CD4-positive, alpha-beta memory T cell (primary cell): ENCODE measurements around the gene OPCML. TPM values are rescaled to one million over a fixed set of nuclear protein-coding genes. Genes with fewer than 3 reads are reported as not detected.

Experiments used
- CTCF ChIA-PET: fragments of 350-600 bp; sonication (Branson Sonifier 250); formaldehyde crosslinking; loops from one replicate; lab custom pipeline; 2021; ENCODE audit warnings: inconsistent platforms; ENCODE audit not compliant: partially characterized antibody; lab: Charles Lee
- POLR2A ChIA-PET: fragments of 350-600 bp; sonication (Branson Sonifier 250); formaldehyde crosslinking; loops from one replicate; lab custom pipeline; 2021; ENCODE audit not compliant: partially characterized antibody; lab: Charles Lee
- DNase-seq, 5 donors: peaks; one replicate each; pipeline versions ENCODE4 v3.0.0 to v3.0.0-alpha.2; 2020 to 2022; ENCODE audit warnings: mixed read lengths in 1 of 5
- H3K27ac ChIP-seq: one replicate; pipeline ENCODE4 v1.7.0; 2013; ENCODE audit warnings: low read depth, low read length
- H3K27me3 ChIP-seq: 2 replicates; pipeline ENCODE4 v1.7.0; 2013; ENCODE audit warnings: mild to moderate bottlenecking, low read length, moderate library complexity; ENCODE audit not compliant: insufficient read depth
- H3K36me3 ChIP-seq: 2 replicates; pipeline ENCODE4 v1.7.0; 2013; ENCODE audit warnings: mild to moderate bottlenecking, low read length, moderate library complexity; ENCODE audit not compliant: insufficient read depth
- H3K4me1 ChIP-seq: 2 replicates; pipeline ENCODE4 v1.7.0; 2013; ENCODE audit warnings: mild to moderate bottlenecking, low read length, moderate library complexity; ENCODE audit not compliant: insufficient read depth
- H3K4me3 ChIP-seq, 2 donors: one replicate each; pipeline ENCODE4 v1.7.0; 2013; ENCODE audit warnings: low read length in 2 of 2, mild to moderate bottlenecking in 1 of 2
- H3K9me3 ChIP-seq, 2 donors: one replicate each; pipeline ENCODE4 v1.7.0; 2013; ENCODE audit warnings: low read length in 2 of 2, control low read depth in 1 of 2; ENCODE audit not compliant: control insufficient read depth in 1 of 2
- H3K27ac Mint-ChIP-seq, 7 donors: one replicate each; pipeline ENCODE4 v1.8.0; 2020 to 2021; ENCODE audit warnings: mixed read lengths in 7 of 7, mild to moderate bottlenecking in 6 of 7, inconsistent platforms in 3 of 7, moderate library complexity in 3 of 7
- H3K27me3 Mint-ChIP-seq, 2 donors: one replicate each; pipeline ENCODE4 v1.8.0; 2020 to 2021; ENCODE audit warnings: mixed read lengths in 2 of 2
- H3K36me3 Mint-ChIP-seq, 2 donors: one replicate each; pipeline ENCODE4 v1.8.0; 2020 to 2021; ENCODE audit warnings: mixed read lengths in 2 of 2, inconsistent platforms in 1 of 2, mild to moderate bottlenecking in 1 of 2
- H3K4me1 Mint-ChIP-seq, 4 donors: one replicate each; pipeline ENCODE4 v1.8.0; 2020 to 2021; ENCODE audit warnings: mixed read lengths in 4 of 4, mild to moderate bottlenecking in 1 of 4
- H3K4me3 Mint-ChIP-seq, 8 donors: one replicate each; pipeline ENCODE4 v1.8.0; 2020 to 2021; ENCODE audit warnings: mixed read lengths in 8 of 8, mild to moderate bottlenecking in 7 of 8, moderate library complexity in 6 of 8, inconsistent platforms in 3 of 8
- H3K9me3 Mint-ChIP-seq, 8 donors: one replicate each; pipeline ENCODE4 v1.8.0; 2020 to 2021; ENCODE audit warnings: mixed read lengths in 8 of 8, mild to moderate bottlenecking in 5 of 8, inconsistent platforms in 3 of 8, moderate library complexity in 1 of 8
- intact Hi-C: fragments of 100-400 bp; cut with micrococcal nuclease; formaldehyde crosslinking; loops from one replicate; pipeline ENCODE4 v1.15.1; 2023
- polyA plus RNA-seq, 2 donors: library from polyadenylated mRNA; unstranded; fragments of 300-500 nt; fragmentation: Illumina TruSeq; gene quantifications; one replicate each; pipeline ENCODE4 v1.2.3, GENCODE V29; 2021
- total RNA-seq, 2 experiments: library from RNA; stranded (reverse); gene quantifications; one replicate each; pipeline ENCODE4 v1.2.3, GENCODE V29; 2021

OPCML gene
- total and polyA plus RNA-seq, 4 experiments from 2014 or later: not detected

- no peak overlapping the region for H3K4me3 Mint-ChIP-seq
- peaks cover 0 to 5% (median under 1%) of the 10 kb centered on the region in 8 donors for H3K9me3 Mint-ChIP-seq
- no peaks in the 10 kb centered on the region for H3K9me3 ChIP-seq
- H3K4me3 ChIP-seq: no peak overlapping the region
- H3K4me1 ChIP-seq: no peaks in the 10 kb centered on the region
- H3K27ac Mint-ChIP-seq: peak overlapping the region in 1 of 7 donors; percentile 16
- POLR2A ChIA-PET: no interaction called here
- intact Hi-C loops: no loop called here
- H3K36me3 Mint-ChIP-seq: no peaks in the 10 kb centered on the region
- no peak overlapping the region for H3K27ac ChIP-seq
- H3K36me3 ChIP-seq: no peaks in the 10 kb centered on the region
- H3K27me3 Mint-ChIP-seq: peaks cover 13 to 15% of the 10 kb centered on the region in 2 donors
- H3K4me1 Mint-ChIP-seq: peaks cover 0 to 3% (median 2%) of the 10 kb centered on the region in 4 donors
- H3K27me3 ChIP-seq: no peaks in the 10 kb centered on the region
- CTCF ChIA-PET: no interaction called here
- DNase-seq: no peak
These were observed 584.0 kb downstream of the OPCML start for GRCh38 chr11:132948252-132948651.

- Mint-ChIP-seq H3K4me1 (peaks cover 0 to 4% (median 3%) of the 10 kb centered on the region in 4 donors), H3K9me3 (peaks cover 0 to 5% (median 0%) of the 10 kb centered on the region in 8 donors), H3K27me3 (peaks cover 21 to 25% of the 10 kb centered on the region in 2 donors), H3K27ac (no peak overlapping the region), H3K4me3 (peak overlapping the region in 2 of 8 donors; percentile 22 to 31), H3K36me3 (no peaks in the 10 kb centered on the region)
- H3K27ac ChIP-seq: no peak overlapping the region
- intact Hi-C loops: loop anchor here (5.0 kb wide), 1 partner anchor 1252 kb away; no protein-coding TSS in a partner anchor
- ChIA-PET CTCF (no interaction called here), POLR2A (no interaction called here)
- no peaks in the 10 kb centered on the region for H3K4me1 ChIP-seq
- no peaks in the 10 kb centered on the region for H3K9me3 ChIP-seq
- DNase-seq: no peak
- H3K4me3 ChIP-seq: no peak overlapping the region
- H3K36me3 ChIP-seq: no peaks in the 10 kb centered on the region
- H3K27me3 ChIP-seq: no peaks in the 10 kb centered on the region
These were observed 587.7 kb downstream of the OPCML start for GRCh38 chr11:132944569-132944944.

GRCh38 chr11:132943706-132944568 is 588.4 kb downstream of the OPCML start:
- intact Hi-C loops: loop anchor here (5.0 kb wide), 1 partner anchor 1252 kb away; no protein-coding TSS in a partner anchor
- Mint-ChIP-seq H3K4me1 (peaks cover 0 to 4% (median 3%) of the 10 kb centered on the region in 4 donors), H3K36me3 (no peaks in the 10 kb centered on the region), H3K4me3 (no peak overlapping the region), H3K9me3 (peaks cover 0 to 5% (median 0%) of the 10 kb centered on the region in 8 donors), H3K27ac (no peak overlapping the region), H3K27me3 (peaks cover 20 to 24% of the 10 kb centered on the region in 2 donors)
- no peaks in the 10 kb centered on the region for H3K36me3 ChIP-seq
- H3K27ac ChIP-seq: no peak overlapping the region
- ChIA-PET POLR2A (no interaction called here), CTCF (no interaction called here)
- H3K9me3 ChIP-seq: no peaks in the 10 kb centered on the region
- no peaks in the 10 kb centered on the region for H3K4me1 ChIP-seq
- no peak overlapping the region for H3K4me3 ChIP-seq
- no peak for DNase-seq
- H3K27me3 ChIP-seq: no peaks in the 10 kb centered on the region

- H3K27me3 ChIP-seq: no peaks in the 10 kb centered on the region
- POLR2A ChIA-PET: no interaction called here
- Mint-ChIP-seq H3K36me3 (no peaks in the 10 kb centered on the region), H3K4me1 (peaks cover 0 to 4% (median 3%) of the 10 kb centered on the region in 4 donors), H3K4me3 (peak overlapping the region in 2 of 8 donors; percentile 28 to 60), H3K27me3 (peaks cover 20 to 24% of the 10 kb centered on the region in 2 donors), H3K27ac (no peak overlapping the region), H3K9me3 (peaks cover 0 to 5% (median 0%) of the 10 kb centered on the region in 8 donors)
- no peaks in the 10 kb centered on the region for H3K9me3 ChIP-seq
- CTCF ChIA-PET: interaction anchor here (4.5 kb wide), 1 partner anchor 8 kb away, joined by 22 read pairs; no protein-coding TSS in a partner anchor
- no peaks in the 10 kb centered on the region for H3K4me1 ChIP-seq
- no peaks in the 10 kb centered on the region for H3K36me3 ChIP-seq
- intact Hi-C loops: loop anchor here (5.0 kb wide), 1 partner anchor 1251 kb away; no protein-coding TSS in a partner anchor
- H3K27ac ChIP-seq: no peak overlapping the region
- DNase-seq: no peak
- no peak overlapping the region for H3K4me3 ChIP-seq
These were observed 589.0 kb downstream of the OPCML start for GRCh38 chr11:132943357-132943705.

- no peak overlapping the region for H3K27ac ChIP-seq
- no peaks in the 10 kb centered on the region for H3K4me1 ChIP-seq
- H3K27me3 Mint-ChIP-seq: peaks cover 20% of the 10 kb centered on the region in 2 donors
- ChIA-PET CTCF (interaction anchor here (4.5 kb wide), 1 partner anchor 8 kb away, joined by 22 read pairs; no protein-coding TSS in a partner anchor), POLR2A (no interaction called here)
- H3K4me1 Mint-ChIP-seq: peaks cover 0 to 4% (median 3%) of the 10 kb centered on the region in 4 donors
- H3K9me3 Mint-ChIP-seq: peaks cover 0 to 5% (median 0%) of the 10 kb centered on the region in 8 donors
- intact Hi-C loops: loop anchor here (5.0 kb wide), 1 partner anchor 1250 kb away; no protein-coding TSS in a partner anchor
- H3K4me3 Mint-ChIP-seq: peak overlapping the region in 1 of 8 donors; percentile 60
- H3K9me3 ChIP-seq: no peaks in the 10 kb centered on the region
- no peak overlapping the region for H3K27ac Mint-ChIP-seq
- H3K36me3 Mint-ChIP-seq: no peaks in the 10 kb centered on the region
- no peaks in the 10 kb centered on the region for H3K36me3 ChIP-seq
- H3K4me3 ChIP-seq: no peak overlapping the region
- H3K27me3 ChIP-seq: no peaks in the 10 kb centered on the region
- no peak for DNase-seq
These were observed 589.5 kb downstream of the OPCML start for GRCh38 chr11:132942611-132943356.

- Mint-ChIP-seq H3K9me3 (peaks cover 0 to 2% (median 0%) of the 10 kb centered on the region in 8 donors), H3K27me3 (peaks cover 20% of the 10 kb centered on the region in 2 donors), H3K36me3 (no peaks in the 10 kb centered on the region), H3K4me3 (no peak overlapping the region), H3K4me1 (peaks cover 0 to 4% (median 3%) of the 10 kb centered on the region in 4 donors), H3K27ac (no peak overlapping the region)
- Histone ChIP-seq H3K27me3 (no peaks in the 10 kb centered on the region), H3K4me3 (no peak overlapping the region), H3K4me1 (no peaks in the 10 kb centered on the region), H3K27ac (no peak overlapping the region), H3K36me3 (no peaks in the 10 kb centered on the region), H3K9me3 (no peaks in the 10 kb centered on the region)
- intact Hi-C loops: loop anchor here (2.0 to 5.0 kb wide), 2 partner anchors 663 to 1249 kb away; no protein-coding TSS in a partner anchor
- DNase-seq: no peak
- CTCF ChIA-PET: interaction anchor here (1.1 to 4.5 kb wide), 7 partner anchors 9 to 662 kb away, joined by 3 to 22 read pairs (median 4); no protein-coding TSS in a partner anchor
- POLR2A ChIA-PET: no interaction called here
These were observed 590.5 kb downstream of the OPCML start for GRCh38 chr11:132941761-132942160.
